Activated CD8-positive, alpha-beta T cell treated with anti-CD3 and anti-CD28 coated beads for 36 hours (primary cell): ENCODE results near the gene IP6K3. TPM values are rescaled to one million over a fixed set of nuclear protein-coding genes. Genes with fewer than 3 reads are reported as not detected.

Experiments used
- ATAC-seq: fragments of 200-7000 bp; cut with Tn5 transposase; one replicate; pipeline ENCODE4 v1.10.0; 2021; ENCODE audit warnings: mild to moderate bottlenecking, moderate library complexity
- CTCF ChIA-PET: fragments of 350-600 bp; sonication (Branson Sonifier 250); formaldehyde crosslinking; loops from one replicate; lab custom pipeline; 2021; ENCODE audit warnings: antibody characterized with exemption; lab: Charles Lee
- POLR2A ChIA-PET: fragments of 350-600 bp; sonication (Branson Sonifier 250); formaldehyde crosslinking; loops from one replicate; lab custom pipeline; 2021; ENCODE audit warnings: antibody characterized with exemption; lab: Charles Lee
- DNase-seq: peaks from one replicate; pipeline ENCODE4 v3.0.0-alpha.2; 2020
- H3K27ac Mint-ChIP-seq: one replicate; pipeline ENCODE4 v1.8.0; 2021; ENCODE audit warnings: mild to moderate bottlenecking, mixed read lengths
- H3K27me3 Mint-ChIP-seq: one replicate; pipeline ENCODE4 v1.8.0; 2021; ENCODE audit warnings: mixed read lengths
- H3K36me3 Mint-ChIP-seq: one replicate; pipeline ENCODE4 v1.8.0; 2021; ENCODE audit warnings: low read depth, mixed read lengths
- H3K4me1 Mint-ChIP-seq: one replicate; pipeline ENCODE4 v1.8.0; 2021; ENCODE audit warnings: low read depth, mixed read lengths
- H3K4me3 Mint-ChIP-seq: one replicate; pipeline ENCODE4 v1.8.0; 2021; ENCODE audit warnings: mild to moderate bottlenecking, moderate library complexity, mixed read lengths
- H3K9me3 Mint-ChIP-seq: one replicate; pipeline ENCODE4 v1.8.0; 2021; ENCODE audit warnings: mixed read lengths
- CTCF ChIP-seq: fragments of 200-600 bp; IDR thresholded peaks from one replicate; pipeline ENCODE4 v1.8.0; 2022; ENCODE audit warnings: antibody characterized with exemption, mild to moderate bottlenecking
- intact Hi-C: fragments of 100-400 bp; cut with micrococcal nuclease; formaldehyde crosslinking; loops from one replicate; pipeline ENCODE4 v1.10.0; 2022
- total RNA-seq, 2 experiments: library from RNA; stranded (reverse); gene quantifications; one replicate each; pipeline ENCODE4 v1.2.3, GENCODE V29; 2021

Gene IP6K3
- total RNA-seq, 2 experiments from 2014 or later, result not detected

DNA sequence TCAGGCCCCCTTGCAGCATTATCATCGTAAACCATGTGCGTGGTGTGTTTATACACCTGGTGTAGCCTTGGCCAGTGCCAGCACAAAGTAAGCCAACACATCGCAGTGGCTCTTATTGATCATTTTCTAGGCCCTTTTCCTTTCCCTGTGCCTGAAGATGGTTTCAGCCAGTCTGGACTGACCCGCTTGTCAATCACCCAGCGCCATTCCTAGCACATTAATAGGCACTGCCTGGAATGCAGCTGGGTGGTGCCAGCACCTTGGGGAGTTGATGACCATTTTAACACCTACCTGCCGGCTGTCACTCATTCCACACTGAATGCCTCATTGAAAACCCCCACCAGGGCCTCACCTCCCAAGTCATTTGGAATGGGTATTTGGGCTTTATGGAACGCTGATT is 30.3 kb downstream of the IP6K3 start:
- no peak for ATAC-seq
- CTCF ChIA-PET, result interaction anchor here (1.3 to 1.9 kb wide), 2 partner anchors 27 to 55 kb away, joined by 3 to 4 read pairs; no protein-coding TSS in a partner anchor
- DNase-seq, result no peak
- Mint-ChIP-seq H3K36me3 (no peaks in the 10 kb centered on the region), H3K9me3 (no peaks in the 10 kb centered on the region), H3K4me3 (no peak overlapping the region), H3K27me3 (peaks cover 3% of the 10 kb centered on the region), H3K4me1 (peaks cover 4% of the 10 kb centered on the region), H3K27ac (no peak overlapping the region)
- no peak for TF ChIP-seq CTCF
- intact Hi-C loops, result no loop called here
- POLR2A ChIA-PET, result no interaction called here

DNA sequence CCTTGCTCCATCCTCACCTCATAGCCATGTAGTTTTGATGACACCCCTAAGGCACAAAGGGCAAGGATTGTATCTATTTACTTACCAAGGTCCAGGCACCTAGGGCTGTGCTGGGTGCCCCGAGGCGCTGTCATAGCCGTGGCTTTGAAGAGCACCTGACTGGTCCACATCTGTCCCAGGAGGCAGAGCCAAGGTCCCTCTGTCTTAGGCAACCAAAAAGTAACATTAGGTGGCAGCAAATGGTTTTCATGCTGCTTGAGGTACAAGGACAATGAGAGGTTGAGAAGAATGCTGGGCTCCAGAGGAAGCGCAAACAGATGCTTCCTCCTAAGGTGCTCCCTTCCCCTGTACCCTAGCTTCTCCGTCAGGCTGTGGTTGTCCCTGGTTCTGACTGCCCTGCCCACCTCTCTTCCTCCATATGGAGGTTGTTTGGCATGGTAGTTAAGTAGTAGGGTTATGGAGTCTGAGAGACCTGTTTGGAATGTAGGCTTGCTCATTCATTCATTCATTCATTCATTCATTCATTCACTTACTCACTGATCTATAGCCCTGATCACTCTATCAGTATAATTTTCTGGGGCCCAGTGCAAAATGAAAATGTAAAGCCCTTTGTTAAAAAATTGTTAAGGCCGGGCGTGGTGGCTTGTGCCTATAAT is 32.2 kb downstream of the IP6K3 start:
- no peaks in the 10 kb centered on the region for H3K9me3 Mint-ChIP-seq
- no peak overlapping the region for H3K27ac Mint-ChIP-seq
- intact Hi-C loops, result no loop called here
- TF ChIP-seq CTCF, result no peak
- ChIA-PET POLR2A (interaction anchor here (1.3 kb wide), 1 partner anchor 17 kb away, joined by 4 read pairs; no protein-coding TSS in a partner anchor), CTCF (interaction anchor here (1.2 to 3.6 kb wide), 3 partner anchors 9 to 31 kb away, joined by 4 to 27 read pairs (median 13); no protein-coding TSS in a partner anchor)
- DNase-seq, result no peak
- no peak for ATAC-seq
- peaks cover 15% of the 10 kb centered on the region for H3K36me3 Mint-ChIP-seq
- no peak overlapping the region for H3K4me3 Mint-ChIP-seq
- no peaks in the 10 kb centered on the region for H3K27me3 Mint-ChIP-seq
- peaks cover 17% of the 10 kb centered on the region for H3K4me1 Mint-ChIP-seq

DNA sequence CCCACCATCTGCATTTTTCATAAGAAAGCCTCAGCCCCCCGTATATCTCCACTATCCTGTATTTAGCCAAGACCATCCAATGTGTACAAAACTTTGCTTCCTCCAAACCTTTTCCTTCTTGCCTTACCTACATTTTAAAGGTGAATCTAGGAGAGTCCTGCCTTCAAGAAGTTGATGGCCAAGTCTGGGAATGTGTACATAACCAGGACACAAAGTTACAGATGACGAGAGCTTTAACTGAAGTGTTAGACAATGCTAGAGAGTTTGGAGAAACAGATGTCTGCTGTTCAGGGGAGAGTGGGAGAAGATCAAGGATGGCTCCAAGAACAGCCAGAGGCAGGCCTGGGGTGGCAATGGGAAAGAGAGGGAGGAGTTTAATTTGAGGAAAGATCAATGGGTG is 32.9 kb downstream of the IP6K3 start:
- no peaks in the 10 kb centered on the region for H3K9me3 Mint-ChIP-seq
- peaks cover 22% of the 10 kb centered on the region for H3K36me3 Mint-ChIP-seq
- no peaks in the 10 kb centered on the region for H3K27me3 Mint-ChIP-seq
- intact Hi-C loops, result no loop called here
- ChIA-PET POLR2A (no interaction called here), CTCF (interaction anchor here (0.9 to 3.6 kb wide), 5 partner anchors 9 to 429 kb away, joined by 3 to 27 read pairs (median 4); no protein-coding TSS in a partner anchor)
- H3K4me3 Mint-ChIP-seq, result no peak overlapping the region
- H3K27ac Mint-ChIP-seq, result no peak overlapping the region
- TF ChIP-seq CTCF, result no peak
- peaks cover 23% of the 10 kb centered on the region for H3K4me1 Mint-ChIP-seq
- no peak for ATAC-seq
- DNase-seq, result no peak

- H3K27ac Mint-ChIP-seq, result no peak overlapping the region
- intact Hi-C loops, result no loop called here
- no peak overlapping the region for H3K4me3 Mint-ChIP-seq
Observed at GRCh38 chr6:33712914-33713313, 33.8 kb downstream of the IP6K3 start.

More at GRCh38 chr6:33712914-33713313, 33.8 kb downstream of the IP6K3 start:
- H3K9me3 Mint-ChIP-seq, result no peaks in the 10 kb centered on the region
- no peak for TF ChIP-seq CTCF
- peaks cover 27% of the 10 kb centered on the region for H3K4me1 Mint-ChIP-seq
- peaks cover 29% of the 10 kb centered on the region for H3K36me3 Mint-ChIP-seq
- no peaks in the 10 kb centered on the region for H3K27me3 Mint-ChIP-seq
- ATAC-seq (no peak), DNase-seq (no peak)
- CTCF ChIA-PET, result interaction anchor here (0.9 to 3.6 kb wide), 5 partner anchors 10 to 430 kb away, joined by 3 to 27 read pairs (median 4); no protein-coding TSS in a partner anchor
- POLR2A ChIA-PET, result interaction anchor here (0.6 to 1.6 kb wide), 2 partner anchors 11 to 964 kb away, joined by 3 read pairs; no protein-coding TSS in a partner anchor
